RPMI7951 (cell line): Measurements from ENCODE around the gene CCDC24. TPM values are rescaled to one million over a fixed set of nuclear protein-coding genes. Genes with fewer than 3 reads are reported as not detected.

Experiments
- DNase-seq: peaks from one replicate; pipeline ENCODE4 v3.0.0-alpha.2; 2012; ENCODE audit warnings: low read depth
- total RNA-seq: library from RNA; depleted of rRNA; stranded (reverse); fragments of >200 nt; shearing (Covaris generic); gene quantifications from 2 replicates; pipeline ENCODE4 v1.2.3, GENCODE V29; 2014; rRNA removed

The CCDC24 gene
- total RNA-seq: 5.5 and 5.9 TPM in 2 replicates

DNA sequence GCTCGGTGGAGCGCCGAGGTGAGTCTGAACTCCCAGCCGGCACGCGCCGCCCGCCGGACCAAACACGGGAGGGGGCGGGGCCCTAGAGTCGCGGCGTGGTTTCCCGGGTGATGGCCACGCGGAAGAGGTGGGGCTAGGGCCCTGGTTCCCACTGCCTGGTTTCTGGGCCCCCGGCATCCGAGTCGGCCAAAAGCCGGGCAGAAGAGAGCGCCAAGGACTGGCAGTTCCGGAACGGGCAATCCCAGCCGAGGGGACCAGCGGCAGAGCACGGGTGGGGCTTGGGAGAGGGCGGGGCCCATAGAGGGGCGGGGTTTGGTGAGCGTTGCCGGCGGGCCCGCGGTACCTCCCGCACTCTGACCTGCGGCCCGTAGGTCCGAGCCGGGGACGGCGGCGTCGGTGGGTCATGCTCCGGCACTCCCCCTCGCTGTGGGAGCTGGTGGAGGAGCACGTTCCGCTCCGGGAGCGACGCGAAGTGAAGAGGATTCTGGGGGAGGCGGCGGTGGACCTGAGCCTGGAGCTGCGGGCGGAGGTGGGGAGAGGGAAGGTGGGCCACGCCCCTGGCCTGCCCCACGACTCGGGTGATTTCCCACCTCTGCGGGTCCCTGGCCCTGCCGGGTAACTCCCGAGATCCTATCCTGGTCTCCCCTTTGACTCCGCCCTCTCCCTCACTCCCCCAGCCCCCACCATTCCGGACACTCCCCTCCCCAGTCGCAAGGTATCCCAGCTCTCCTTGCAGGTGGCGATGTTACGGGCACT, at the start of gene CCDC24:
Gene CCDC24, plus strand, starts transcription at position 124 of the 756 bp plus-strand sequence. Its CDS starts 280 bp downstream, at position 404.
- DNase-seq: peak; percentile 88

DNA sequence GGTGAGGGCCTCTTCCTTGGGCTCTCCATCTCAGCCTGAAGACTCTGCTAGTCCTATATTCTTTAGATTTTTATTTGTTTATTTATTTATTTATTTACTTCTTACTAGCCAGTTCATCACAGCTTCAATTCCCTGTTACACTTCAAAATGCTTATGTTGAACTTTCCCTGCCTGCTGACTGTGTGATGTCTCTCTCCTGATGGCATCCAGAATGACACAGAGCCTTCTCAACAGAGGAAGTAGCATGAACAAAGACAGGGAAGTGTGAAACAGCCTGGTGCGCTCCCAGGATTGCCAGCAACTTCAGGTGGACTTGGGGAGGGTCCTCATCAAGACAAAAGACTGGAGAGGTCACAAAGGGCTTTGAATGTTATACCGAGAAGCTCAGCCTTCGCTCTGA, 49.0 kb upstream of the CCDC24 start:
- DNase-seq: no peak

DNA sequence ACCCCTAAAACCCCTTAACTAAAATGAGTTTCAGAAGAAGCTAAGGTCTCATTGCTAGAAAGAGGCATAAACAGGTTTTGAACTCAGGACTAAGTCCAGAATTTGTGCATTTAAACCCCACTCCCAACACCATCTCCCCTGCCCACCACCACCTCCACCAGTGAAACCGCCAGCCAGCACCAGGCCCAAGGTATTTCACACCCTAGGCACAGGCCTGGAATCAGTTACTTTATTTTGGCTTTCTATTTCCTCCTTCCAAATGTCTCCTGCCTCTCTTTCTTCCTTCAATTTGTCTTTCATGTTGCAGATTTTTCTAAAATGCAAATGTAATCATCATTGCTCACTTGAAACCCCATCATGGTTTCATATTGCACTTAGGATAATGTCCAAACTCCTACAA, 46.5 kb upstream of the CCDC24 start:
- no peak for DNase-seq

- DNase-seq: no peak
Observed at GRCh38 chr1:43945674-43946235, 45.6 kb upstream of the CCDC24 start.

GRCh38 chr1:43946236-43947060, 45.0 kb upstream of the CCDC24 start, which contains the start of gene IPO13:
TSS of gene IPO13 (plus strand) at chr1:43946950. CDS start at chr1:43947601, 651 bp downstream.
- peak; percentile 93 for DNase-seq

GRCh38 chr1:43947061-43947873, 44.1 kb upstream of the CCDC24 start:
- DNase-seq: no peak

DNA sequence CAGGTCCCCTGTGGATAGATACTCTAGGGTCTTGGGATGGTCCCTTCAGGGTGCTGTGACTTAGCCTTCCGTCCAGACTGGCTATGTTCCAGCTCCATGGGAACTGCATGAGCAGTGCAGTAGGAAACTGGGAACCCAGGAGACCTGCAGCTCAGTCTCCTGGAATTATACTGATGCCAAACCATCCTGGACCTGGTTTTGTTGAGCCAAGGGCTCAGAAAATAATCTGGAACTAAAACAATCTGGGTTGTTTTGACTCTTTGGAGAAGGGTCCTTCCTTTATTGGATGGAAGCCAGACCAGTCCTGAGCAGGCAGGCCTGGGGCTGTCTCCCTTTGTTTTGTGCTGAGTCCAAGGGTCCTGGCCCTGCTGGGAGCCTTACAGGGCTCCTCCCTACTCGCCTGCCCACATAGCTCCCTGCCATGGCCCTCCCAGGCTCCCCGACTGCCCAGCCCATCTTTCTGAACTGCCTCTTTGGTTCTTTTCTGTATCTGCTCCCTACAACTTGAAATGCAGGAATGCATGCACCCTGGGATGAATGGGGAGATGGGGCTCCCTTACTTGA, 43.4 kb upstream of the CCDC24 start:
- peak; percentile 26 for DNase-seq

GRCh38 chr1:43949678-43950077, 41.7 kb upstream of the CCDC24 start:
- DNase-seq: no peak

- DNase-seq: peak; percentile 45
Observed at GRCh38 chr1:43951021-43951985, 40.1 kb upstream of the CCDC24 start.

DNA sequence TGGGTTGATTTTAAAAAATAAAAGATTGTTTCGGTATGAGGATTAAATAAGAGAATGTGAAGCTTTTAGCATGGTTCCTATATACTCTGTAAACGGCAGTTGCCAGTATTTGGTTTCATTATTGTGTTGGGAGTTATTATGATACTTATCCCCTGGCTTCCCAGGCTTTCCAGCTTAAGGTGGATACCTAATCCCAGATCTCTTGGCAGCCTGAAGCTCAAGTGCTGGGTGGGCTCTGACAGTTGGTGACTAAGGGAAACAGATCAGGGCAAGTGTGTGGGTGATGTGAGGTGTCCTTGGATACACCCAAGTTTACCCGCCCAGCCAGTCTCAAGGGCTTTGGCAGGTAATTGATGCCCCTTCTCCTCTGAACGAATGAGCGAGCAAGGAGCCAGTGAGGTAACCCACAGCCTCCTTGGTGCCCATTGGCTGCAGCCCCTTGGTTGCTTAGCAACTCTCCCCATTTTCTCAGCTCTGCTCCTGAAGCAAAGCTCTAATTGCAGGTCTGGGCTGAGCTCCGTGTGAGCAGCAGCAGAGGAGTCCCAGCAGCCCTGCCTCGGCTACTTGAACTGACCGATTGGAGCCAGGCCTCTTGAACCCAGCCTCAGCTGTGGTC, 38.6 kb upstream of the CCDC24 start:
- DNase-seq: no peak

DNA sequence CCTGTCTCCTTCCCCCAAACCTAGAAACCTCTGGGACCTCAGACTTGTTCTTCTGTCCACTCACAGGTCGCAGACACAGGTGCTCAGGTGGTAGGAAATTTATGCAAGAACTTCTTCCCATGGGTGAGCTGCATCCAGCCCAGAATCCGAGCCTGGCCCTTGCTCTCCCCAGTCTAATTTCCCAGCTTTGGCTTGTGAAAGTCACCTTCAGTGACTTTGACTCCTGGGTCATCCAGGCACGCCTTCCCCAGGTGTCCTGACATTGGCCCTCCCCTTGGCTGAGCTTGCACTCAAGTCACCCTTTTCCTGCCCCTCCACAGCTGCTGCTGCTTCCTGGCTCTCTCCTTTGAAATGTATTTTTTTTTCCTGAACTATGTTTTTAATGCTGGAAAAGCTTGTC, 38.0 kb upstream of the CCDC24 start:
- no peak for DNase-seq

- DNase-seq: no peak
Observed at GRCh38 chr1:43954036-43954435, 37.4 kb upstream of the CCDC24 start.

GRCh38 chr1:43956234-43956633, 35.2 kb upstream of the CCDC24 start:
- no peak for DNase-seq

DNA sequence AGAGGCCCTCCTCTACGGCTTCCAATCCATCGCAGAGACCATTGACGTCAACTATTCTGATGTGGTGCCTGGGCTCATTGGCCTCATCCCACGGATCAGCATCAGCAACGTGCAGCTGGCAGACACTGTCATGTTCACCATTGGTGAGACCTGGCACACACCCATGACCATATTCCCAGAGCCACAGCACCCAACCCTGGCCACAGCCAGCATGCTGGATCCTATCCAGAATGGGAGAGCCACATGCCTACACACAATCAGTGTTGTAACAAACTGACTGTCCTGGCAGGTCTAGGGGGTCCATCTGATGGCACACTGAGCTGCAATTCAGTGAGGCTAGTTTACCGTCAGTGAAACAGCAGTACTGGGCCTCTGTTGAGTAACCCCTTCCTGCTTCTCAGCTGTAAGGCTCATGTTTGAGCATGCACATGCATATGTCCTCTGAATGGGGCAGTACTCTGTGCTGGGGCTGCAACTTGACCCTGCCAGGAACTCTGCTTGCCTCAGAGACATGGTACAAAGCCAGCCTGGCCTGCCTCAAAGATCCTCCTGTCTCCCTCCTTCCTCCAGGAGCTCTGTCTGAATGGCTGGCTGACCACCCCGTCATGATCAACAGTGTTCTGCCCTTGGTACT, 33.9 kb upstream of the CCDC24 start:
- no peak for DNase-seq

GRCh38 chr1:43958351-43959255, 32.8 kb upstream of the CCDC24 start:
- DNase-seq: no peak

GRCh38 chr1:43960798-43961197, 30.6 kb upstream of the CCDC24 start:
- no peak for DNase-seq

- DNase-seq: no peak
Observed at GRCh38 chr1:43961692-43962091, 29.7 kb upstream of the CCDC24 start.

- no peak for DNase-seq
Observed at GRCh38 chr1:43962324-43962723, 29.1 kb upstream of the CCDC24 start.
